Fibroblast of lung (primary cell): ENCODE data around the gene MST1R. TPM values are rescaled to one million over a fixed set of nuclear protein-coding genes. Genes with fewer than 3 reads are reported as not detected.
"Not testable (repeated sequence)": the region's sequence is repeated elsewhere in the genome, so short reads cannot be mapped to it uniquely, and the experiment has no call there.

ENCODE experiments used
- DNase-seq, 2 donors: peaks; one replicate each; pipeline versions ENCODE4 v3.0.0 to v3.0.0-alpha.2; 2010; ENCODE audit warnings: low read depth in 2 of 2
- H2AFZ ChIP-seq: 2 replicates; pipeline ENCODE4 v1.5.1; 2012; ENCODE audit warnings: low read length, control low read depth, inconsistent platforms
- H3K27ac ChIP-seq: 2 replicates; pipeline ENCODE4 v1.5.1; 2011; ENCODE audit warnings: low read length, control low read depth; ENCODE audit not compliant: insufficient read depth
- H3K27me3 ChIP-seq: 2 replicates; pipeline ENCODE4 v1.5.1; 2011; ENCODE audit warnings: mild to moderate bottlenecking, low read length; ENCODE audit not compliant: control insufficient read depth, insufficient read depth
- H3K36me3 ChIP-seq: 2 replicates; pipeline ENCODE4 v1.5.1; 2011; ENCODE audit warnings: low read length; ENCODE audit not compliant: control insufficient read depth, insufficient read depth
- H3K4me1 ChIP-seq: 2 replicates; pipeline ENCODE4 v1.5.1; 2011; ENCODE audit warnings: low read length; ENCODE audit not compliant: control insufficient read depth, insufficient read depth; ENCODE audit errors: extremely low read depth
- H3K4me2 ChIP-seq: 2 replicates; pipeline ENCODE4 v1.5.1; 2011; ENCODE audit warnings: low read length, control low read depth; ENCODE audit not compliant: insufficient read depth; ENCODE audit errors: extremely low read depth
- H3K4me3 ChIP-seq, 4 experiments: fragments of 200-600 bp in 1 of 4; sonication (generic) in 1 of 4; replicated peaks in 1 of 4; 2 replicates each; pipeline ENCODE4 v1.5.1; 2011 to 2016; ENCODE audit warnings: low read length in 4 of 4, low read depth in 3 of 4, mild to moderate bottlenecking in 3 of 4, control low read depth in 2 of 4, inconsistent platforms in 1 of 4, mixed read lengths in 1 of 4; ENCODE audit not compliant: insufficient read depth in 1 of 4; ENCODE audit errors: control extremely low read depth in 1 of 4
- H3K79me2 ChIP-seq: 2 replicates; pipeline ENCODE4 v1.5.1; 2012; ENCODE audit warnings: mild to moderate bottlenecking, low read length, inconsistent platforms; ENCODE audit not compliant: control insufficient read depth, insufficient read depth
- H3K9ac ChIP-seq: 2 replicates; pipeline ENCODE4 v1.5.1; 2011; ENCODE audit warnings: mild to moderate bottlenecking, low read length, control low read depth; ENCODE audit not compliant: insufficient read depth
- H3K9me3 ChIP-seq: 2 replicates; pipeline ENCODE4 v1.5.1; 2012; ENCODE audit warnings: low read depth, low read length; ENCODE audit not compliant: control insufficient read depth, insufficient read depth
- H4K20me1 ChIP-seq: 2 replicates; pipeline ENCODE4 v1.5.1; 2011; ENCODE audit warnings: low read length; ENCODE audit not compliant: control insufficient read depth, insufficient read depth; ENCODE audit errors: extremely low read depth
- CTCF ChIP-seq, 2 donors: IDR thresholded peaks in 1 of 2; conservative IDR thresholded peaks in 1 of 2; 1 replicate in 1 of 2; 2 replicates in 1 of 2; pipeline ENCODE4 v1.5.1; 2011 to 2012; ENCODE audit warnings: low read length in 2 of 2, control low read depth in 1 of 2, inconsistent platforms in 1 of 2, low read depth in 1 of 2, mild to moderate bottlenecking in 1 of 2
- EZH2 ChIP-seq: IDR thresholded peaks from 2 replicates; pipeline ENCODE4 v1.5.1; 2012; ENCODE audit warnings: low read length, control low read depth, mild to moderate bottlenecking; ENCODE audit errors: missing control alignments
- polyA plus RNA-seq, 2 donors: library from polyadenylated mRNA; depleted of rRNA in 1 of 2; stranded (reverse) in 1 of 2; unstranded in 1 of 2; fragments of >200 nt; gene quantifications; 2 replicates each; pipeline ENCODE4 v1.2.1, GENCODE V29; 2011 to 2012; ENCODE audit warnings: missing spikeins in 1 of 2
- total RNA-seq: library from RNA; depleted of rRNA; stranded (reverse); fragments of >200 nt; gene quantifications from 2 replicates; pipeline ENCODE4 v1.2.1, GENCODE V29; 2014

Gene MST1R
- total and polyA plus RNA-seq, 2 donors (not counting 1 experiment from before 2014, with no cell fraction given) = 0.52 to 3.0 TPM

- TF ChIP-seq EZH2 = no peak
- no peak for TF ChIP-seq CTCF (conservative IDR thresholded peaks at IDR 0.05 in 1 of 2, IDR thresholded peaks at IDR 0.05 in 1 of 2; ENCODE audit: low read depth in 1 of 2, low read length in 2 of 2)
- H3K4me2 ChIP-seq = no peak overlapping the region
- peaks cover 6% of the 10 kb centered on the region for H3K4me1 ChIP-seq
Measured at GRCh38 chr3:49908373-49909199, 4.9 kb upstream of the MST1R start.

GRCh38 chr3:49906073-49906743, 2.5 kb upstream of the MST1R start:
- Histone ChIP-seq H3K27ac (no peak overlapping the region), H3K36me3 (peaks cover 2% of the 10 kb centered on the region), H3K4me3 (peak overlapping the region in 3 of 4 experiments; percentile 15 to 42 (median 28)), H2AFZ (peak overlapping the region; percentile 65), H3K9ac (no peak overlapping the region), H4K20me1 (no peaks in the 10 kb centered on the region), H3K4me1 (peaks cover 7% of the 10 kb centered on the region), H3K9me3 (no peaks in the 10 kb centered on the region), H3K27me3 (no peaks in the 10 kb centered on the region), H3K4me2 (peak overlapping the region; percentile 84), H3K79me2 (no peaks in the 10 kb centered on the region)
- peak; percentile 56 to 60 for TF ChIP-seq CTCF (conservative IDR thresholded peaks at IDR 0.05 in 1 of 2, IDR thresholded peaks at IDR 0.05 in 1 of 2; ENCODE audit: low read depth in 1 of 2, low read length in 2 of 2)
- no peak for TF ChIP-seq EZH2
- peak; percentile 43 to 47 for DNase-seq

More at GRCh38 chr3:49908373-49909199, 4.9 kb upstream of the MST1R start:
- Histone ChIP-seq H3K9ac (no peak overlapping the region), H3K9me3 (no peaks in the 10 kb centered on the region), H4K20me1 (no peaks in the 10 kb centered on the region), H3K79me2 (no peaks in the 10 kb centered on the region), H3K36me3 (peaks cover 5% of the 10 kb centered on the region), H2AFZ (no peak overlapping the region), H3K4me3 (no peak overlapping the region), H3K27ac (no peak overlapping the region), H3K27me3 (no peaks in the 10 kb centered on the region)
- DNase-seq = no peak

- not testable (repeated sequence) for H3K36me3 ChIP-seq, H3K4me2 ChIP-seq, H3K27ac ChIP-seq, H3K4me3 ChIP-seq, H2AFZ ChIP-seq, H3K79me2 ChIP-seq, H3K9me3 ChIP-seq, H3K9ac ChIP-seq, H4K20me1 ChIP-seq, DNase-seq, H3K27me3 ChIP-seq
- H3K4me1 ChIP-seq = peaks cover 11% of the 10 kb centered on the region
Measured at GRCh38 chr3:49904448-49904847, 775 bp upstream of the MST1R start.
